ENCODE measurements around the gene CPB1.

CPB1 gene

GRCh38 chr3:148823026-148823425 lies 4.6 kb upstream of the CPB1 start:
- Histone ChIP-seq H3K27ac (no peak overlapping the region), H3K27me3 (replicated peaks) (no peaks in the 10 kb centered on the region), H3K36me3 (replicated peaks) (no peaks in the 10 kb centered on the region), H3K4me3 (ENCODE audit: low read depth, low read length) (no peak overlapping the region)
- no peak for TF ChIP-seq CTCF (IDR thresholded peaks at IDR 0.05; ENCODE audit: low read depth, low read length, missing control alignments)
- DNase-seq: no peak
- in situ Hi-C loops (cut with HindIII; ENCODE audit: low pct_ligation_motif_present, low sequenced_read_pairs): no loop called here

DNA sequence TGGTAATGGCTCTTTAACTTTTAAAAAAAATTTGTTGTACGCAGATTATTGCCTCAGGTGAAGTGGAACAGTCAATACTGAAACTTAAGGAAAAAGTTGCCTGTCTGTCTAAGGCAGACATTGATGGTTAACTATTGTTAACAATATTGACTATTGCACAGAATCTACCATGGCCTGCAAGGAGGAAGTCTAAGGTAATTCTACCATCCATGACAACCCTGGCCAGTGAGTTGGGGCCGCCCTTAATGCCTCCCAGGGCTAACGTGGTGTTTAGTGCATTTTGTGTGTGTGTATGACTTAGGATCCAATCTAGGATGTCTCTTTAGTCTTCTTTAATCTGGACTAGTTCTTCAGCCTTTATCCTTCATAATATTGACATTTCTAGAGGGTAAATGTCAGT lies 2.1 kb upstream of the CPB1 start:
- Histone ChIP-seq H3K27ac (no peak overlapping the region), H3K4me3 (ENCODE audit: low read depth, low read length) (no peak overlapping the region), H3K27me3 (replicated peaks) (no peaks in the 10 kb centered on the region), H3K36me3 (replicated peaks) (no peaks in the 10 kb centered on the region)
- DNase-seq: no peak
- no peak for TF ChIP-seq CTCF (IDR thresholded peaks at IDR 0.05; ENCODE audit: low read depth, low read length, missing control alignments)
- in situ Hi-C loops (cut with HindIII; ENCODE audit: low pct_ligation_motif_present, low sequenced_read_pairs): no loop called here

DNA sequence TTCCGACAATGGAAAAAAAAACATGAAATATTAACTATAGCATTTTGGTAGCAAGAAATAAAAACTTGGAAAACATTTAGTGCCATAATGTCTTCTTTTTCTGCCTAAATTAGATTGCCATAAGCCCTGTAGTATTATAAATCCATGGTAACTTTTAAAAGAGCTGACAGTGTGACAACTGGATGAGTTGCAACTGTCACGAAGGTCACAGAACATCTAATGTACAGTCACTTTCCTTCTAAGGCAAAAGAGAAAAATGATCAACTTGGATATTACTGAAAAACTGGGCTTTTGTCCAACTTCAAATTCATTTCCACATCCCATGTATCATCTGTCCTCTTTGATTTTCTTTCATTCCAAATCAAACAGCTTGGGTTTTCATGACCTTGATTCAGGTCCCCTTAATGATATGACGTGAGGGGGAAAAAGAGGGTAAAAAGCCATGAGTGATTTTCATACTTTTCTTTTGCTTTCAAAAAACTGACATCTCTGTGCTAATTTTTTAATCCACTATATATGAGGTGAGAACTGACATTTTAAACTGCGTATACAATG lies 602 bp downstream of the CPB1 start:
- H3K4me3 ChIP-seq (ENCODE audit: low read depth, low read length): no peak overlapping the region
- no peak for TF ChIP-seq CTCF (IDR thresholded peaks at IDR 0.05; ENCODE audit: low read depth, low read length, missing control alignments)
- in situ Hi-C loops (cut with HindIII; ENCODE audit: low pct_ligation_motif_present, low sequenced_read_pairs): no loop called here
- no peak overlapping the region for H3K27ac ChIP-seq
- no peak for DNase-seq
- H3K36me3 ChIP-seq (replicated peaks): no peaks in the 10 kb centered on the region
- no peaks in the 10 kb centered on the region for H3K27me3 ChIP-seq (replicated peaks)

DNA sequence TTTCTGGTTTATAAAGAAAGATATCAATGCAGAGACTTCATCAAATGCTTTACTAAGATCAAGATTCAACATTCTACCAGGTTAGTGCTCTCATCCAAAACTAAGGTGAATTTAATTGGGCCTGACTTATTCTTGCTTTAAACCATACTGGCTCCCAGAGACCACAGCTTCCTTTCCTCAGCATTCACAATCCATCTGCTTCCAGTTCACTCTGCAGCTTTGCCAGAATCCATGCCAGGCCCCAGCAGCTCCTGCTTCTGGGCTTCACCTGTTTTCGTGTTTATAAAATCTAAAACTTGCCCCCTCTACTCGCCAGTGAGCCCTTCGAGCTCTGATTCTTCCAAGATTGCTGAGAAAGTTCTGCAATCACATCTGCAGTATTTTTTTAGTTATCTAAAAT lies 2.3 kb downstream of the CPB1 start:
- in situ Hi-C loops (cut with HindIII; ENCODE audit: low pct_ligation_motif_present, low sequenced_read_pairs): no loop called here
- Histone ChIP-seq H3K27me3 (replicated peaks) (no peaks in the 10 kb centered on the region), H3K27ac (no peak overlapping the region), H3K36me3 (replicated peaks) (no peaks in the 10 kb centered on the region), H3K4me3 (ENCODE audit: low read depth, low read length) (no peak overlapping the region)
- DNase-seq: no peak
- no peak for TF ChIP-seq CTCF (IDR thresholded peaks at IDR 0.05; ENCODE audit: low read depth, low read length, missing control alignments)

GRCh38 chr3:148833223-148833622 lies 5.6 kb downstream of the CPB1 start:
- in situ Hi-C loops (cut with HindIII; ENCODE audit: low pct_ligation_motif_present, low sequenced_read_pairs): no loop called here

More at GRCh38 chr3:148833223-148833622, 5.6 kb downstream of the CPB1 start:
- Histone ChIP-seq H3K4me3 (ENCODE audit: low read depth, low read length) (no peak overlapping the region), H3K27me3 (replicated peaks) (no peaks in the 10 kb centered on the region), H3K36me3 (replicated peaks) (no peaks in the 10 kb centered on the region), H3K27ac (no peak overlapping the region)
- peak; percentile 4 for DNase-seq
- TF ChIP-seq CTCF (IDR thresholded peaks at IDR 0.05; ENCODE audit: low read depth, low read length, missing control alignments): no peak

All from brain microvascular endothelial cell (primary cell).